Colonic mucosa (tissue), 4 donors: ENCODE measurements around the gene NECTIN2. TPM values are rescaled to one million over a fixed set of nuclear protein-coding genes. Genes with fewer than 3 reads are reported as not detected.

Source experiments
- DNase-seq: peaks from one replicate; pipeline ENCODE4 v3.0.0-alpha.2; 2020
- H3K27ac ChIP-seq: fragments of 200-600 bp; one replicate; pipeline ENCODE4 v1.8.0; 2021
- H3K27me3 ChIP-seq: fragments of 200-600 bp; one replicate; pipeline ENCODE4 v1.8.0; 2021
- H3K36me3 ChIP-seq: fragments of 200-600 bp; one replicate; pipeline ENCODE4 v1.8.0; 2021
- H3K4me1 ChIP-seq: fragments of 200-600 bp; one replicate; pipeline ENCODE4 v1.8.0; 2021; ENCODE audit warnings: mild to moderate bottlenecking
- H3K4me3 ChIP-seq: fragments of 200-600 bp; one replicate; pipeline ENCODE4 v1.8.0; 2021
- H3K9ac ChIP-seq, 2 donors: one replicate each; pipeline ENCODE4 v1.7.0; 2013; ENCODE audit warnings: control low read depth in 2 of 2, low read depth in 2 of 2, low read length in 2 of 2
- H3K9me3 ChIP-seq: fragments of 200-600 bp; one replicate; pipeline ENCODE4 v1.8.0; 2021
- intact Hi-C: fragments of 100-400 bp; cut with DNase I; formaldehyde crosslinking; loops from one replicate; pipeline ENCODE4 v1.14.1; 2022
- total RNA-seq, 2 donors: library from RNA; stranded (reverse); fragmentation: NEBNext Ultra II Directional in 1 of 2; extraction: Animal tissue kit (Norgen Biotek cat#: 25700) in 1 of 2; gene quantifications; one replicate each; pipeline ENCODE4 v1.2.1, GENCODE V29; 2021
- TF ChIP-seq, protein P1 (sequence below): fragments of 200-600 bp; IDR thresholded peaks from one replicate; pipeline ENCODE4 v1.8.0; 2022; ENCODE audit warnings: antibody characterized with exemption, mild to moderate bottlenecking
- donor health status: healthy.
- donor health status: DM: no; HTN: no; CAD: no.
- donor health status: DM: no; HTN: no; CAD: no.

The NECTIN2 gene
- total RNA-seq = 100 to 1,000 TPM; 115 to 121 TPM

DNA sequence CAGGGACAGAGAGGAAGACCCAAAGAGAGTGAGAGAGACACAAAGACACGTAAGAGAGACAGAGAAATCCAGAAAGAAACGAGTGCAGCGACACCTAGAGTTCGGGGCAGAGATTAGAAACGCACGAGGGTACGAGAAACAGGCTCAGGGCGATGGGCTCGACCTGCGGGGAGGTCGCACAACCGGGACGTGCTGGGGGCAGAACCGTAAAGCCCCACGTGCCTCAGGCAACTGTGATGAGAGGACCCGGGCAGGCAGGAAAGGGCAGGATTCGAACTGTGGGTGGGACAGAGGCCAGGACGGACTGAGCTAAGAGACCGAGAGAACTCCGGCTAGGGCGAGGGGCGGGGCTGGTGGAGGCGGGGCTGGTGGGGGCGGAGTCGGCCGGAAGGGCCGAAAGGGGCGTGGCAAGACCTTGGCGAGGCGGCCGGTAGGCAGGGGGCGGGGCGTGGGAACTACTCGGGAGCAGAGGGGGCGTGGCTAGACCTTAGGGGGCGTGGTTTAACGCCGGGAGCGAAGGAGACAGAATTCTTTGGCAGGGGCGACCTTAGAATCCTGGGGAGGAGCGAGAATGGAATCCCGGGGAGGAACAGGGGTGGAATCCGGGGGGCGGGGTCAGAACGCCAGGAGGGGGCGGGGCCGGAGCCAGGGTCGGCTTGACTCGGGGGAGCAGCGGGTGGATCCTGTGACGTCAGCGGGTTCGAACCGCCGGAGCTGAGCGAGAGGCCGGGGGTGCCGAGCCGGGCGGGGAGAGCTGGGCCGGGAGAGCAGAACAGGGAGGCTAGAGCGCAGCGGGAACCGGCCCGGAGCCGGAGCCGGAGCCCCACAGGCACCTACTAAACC, at the start of gene NECTIN2:
NECTIN2 (plus strand) TSS at position 686 of the 843 bp plus-strand sequence. CDS start 229 bp downstream, outside the sequence.
- Histone ChIP-seq H3K9ac (peak within 1 kb of the TSS; percentile 99 to 100), H3K27me3 (no peaks in the 10 kb centered on the region), H3K27ac (peak within 1 kb of the TSS; percentile 91), H3K4me1 (peaks cover 5% of the 10 kb centered on the region), H3K4me3 (peak within 1 kb of the TSS; percentile 85), H3K9me3 (no peaks in the 10 kb centered on the region), H3K36me3 (no peaks in the 10 kb centered on the region)
- intact Hi-C loops = loop anchor here (2.0 kb wide), 2 partner anchors 45 to 157 kb away; no protein-coding TSS in a partner anchor
- DNase-seq = peak; percentile 100
- TF ChIP-seq, protein P1, sequence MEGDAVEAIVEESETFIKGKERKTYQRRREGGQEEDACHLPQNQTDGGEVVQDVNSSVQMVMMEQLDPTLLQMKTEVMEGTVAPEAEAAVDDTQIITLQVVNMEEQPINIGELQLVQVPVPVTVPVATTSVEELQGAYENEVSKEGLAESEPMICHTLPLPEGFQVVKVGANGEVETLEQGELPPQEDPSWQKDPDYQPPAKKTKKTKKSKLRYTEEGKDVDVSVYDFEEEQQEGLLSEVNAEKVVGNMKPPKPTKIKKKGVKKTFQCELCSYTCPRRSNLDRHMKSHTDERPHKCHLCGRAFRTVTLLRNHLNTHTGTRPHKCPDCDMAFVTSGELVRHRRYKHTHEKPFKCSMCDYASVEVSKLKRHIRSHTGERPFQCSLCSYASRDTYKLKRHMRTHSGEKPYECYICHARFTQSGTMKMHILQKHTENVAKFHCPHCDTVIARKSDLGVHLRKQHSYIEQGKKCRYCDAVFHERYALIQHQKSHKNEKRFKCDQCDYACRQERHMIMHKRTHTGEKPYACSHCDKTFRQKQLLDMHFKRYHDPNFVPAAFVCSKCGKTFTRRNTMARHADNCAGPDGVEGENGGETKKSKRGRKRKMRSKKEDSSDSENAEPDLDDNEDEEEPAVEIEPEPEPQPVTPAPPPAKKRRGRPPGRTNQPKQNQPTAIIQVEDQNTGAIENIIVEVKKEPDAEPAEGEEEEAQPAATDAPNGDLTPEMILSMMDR = peak; percentile 39

DNA sequence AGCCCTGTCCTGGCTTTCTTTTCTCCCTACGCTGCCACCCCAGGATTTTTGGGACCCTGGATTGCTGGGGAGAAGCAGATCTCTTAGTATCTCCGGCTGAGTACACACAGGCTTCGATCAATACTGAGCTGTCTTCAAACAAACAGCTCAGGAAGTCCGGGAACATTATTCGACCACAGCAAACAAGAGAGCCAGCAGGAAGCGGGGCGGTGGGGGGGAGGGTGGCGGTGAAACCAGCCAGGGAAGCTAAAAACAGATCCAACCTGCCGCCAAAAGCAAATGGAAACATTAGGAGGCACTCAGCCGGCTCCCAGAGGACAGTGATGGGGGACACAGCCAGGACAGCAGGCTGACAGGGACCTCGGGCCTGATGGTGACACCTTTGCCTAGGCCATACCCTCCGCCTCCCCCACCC, 49.4 kb upstream of the NECTIN2 start:
- Histone ChIP-seq H3K4me3 (no peak overlapping the region), H3K9me3 (no peaks in the 10 kb centered on the region), H3K9ac (no peak overlapping the region), H3K27me3 (no peaks in the 10 kb centered on the region), H3K36me3 (peaks cover 4% of the 10 kb centered on the region), H3K4me1 (no peaks in the 10 kb centered on the region), H3K27ac (no peak overlapping the region)
- TF ChIP-seq, protein P1 = no peak
- no peak for DNase-seq
- intact Hi-C loops = no loop called here

DNA sequence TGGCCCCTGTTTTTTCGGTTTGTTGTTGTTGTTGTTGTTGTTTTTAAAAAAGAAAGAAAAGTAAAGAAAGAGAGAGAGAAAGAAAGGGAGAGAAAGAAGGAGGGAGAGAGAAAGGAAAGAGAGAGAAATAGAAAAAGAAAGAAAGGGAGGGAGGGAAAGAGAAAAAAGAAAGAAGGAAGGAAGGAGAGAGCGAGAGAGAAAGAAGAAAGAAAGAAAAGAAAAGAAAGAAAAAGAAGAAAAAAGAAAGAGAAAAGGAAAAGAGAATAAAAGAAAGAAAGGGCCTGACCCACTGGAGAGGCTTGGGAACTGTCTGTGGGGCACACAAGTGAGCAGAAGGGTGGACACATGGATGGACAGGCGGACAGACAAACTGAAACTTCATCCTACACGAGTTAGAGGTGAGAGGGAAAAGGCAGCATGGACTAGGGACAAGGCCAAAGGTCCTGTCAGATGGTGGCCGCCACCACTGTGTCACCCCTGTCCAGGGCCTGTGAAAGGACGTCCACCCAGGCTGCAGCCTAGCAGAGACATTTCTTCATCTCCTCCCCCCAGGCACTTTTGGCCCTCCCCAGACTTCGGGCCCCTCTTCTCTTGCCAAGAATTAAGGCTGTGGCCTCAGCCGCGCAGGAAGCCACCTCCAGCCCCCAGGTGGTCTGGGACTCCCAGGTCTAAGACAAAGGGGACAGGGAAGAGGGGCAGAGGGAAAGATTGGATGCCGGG, 46.3 kb upstream of the NECTIN2 start:
- H3K4me1 ChIP-seq = no peaks in the 10 kb centered on the region
- H3K9me3 ChIP-seq = no peaks in the 10 kb centered on the region
- H3K27ac ChIP-seq = no peak overlapping the region
- intact Hi-C loops = loop anchor here (2.0 kb wide), 1 partner anchor 45 kb away; no protein-coding TSS in a partner anchor
- TF ChIP-seq, protein P1 = no peak
- no peaks in the 10 kb centered on the region for H3K27me3 ChIP-seq
- H3K9ac ChIP-seq = no peak overlapping the region
- H3K36me3 ChIP-seq = no peaks in the 10 kb centered on the region
- DNase-seq = no peak
- H3K4me3 ChIP-seq = no peak overlapping the region

DNA sequence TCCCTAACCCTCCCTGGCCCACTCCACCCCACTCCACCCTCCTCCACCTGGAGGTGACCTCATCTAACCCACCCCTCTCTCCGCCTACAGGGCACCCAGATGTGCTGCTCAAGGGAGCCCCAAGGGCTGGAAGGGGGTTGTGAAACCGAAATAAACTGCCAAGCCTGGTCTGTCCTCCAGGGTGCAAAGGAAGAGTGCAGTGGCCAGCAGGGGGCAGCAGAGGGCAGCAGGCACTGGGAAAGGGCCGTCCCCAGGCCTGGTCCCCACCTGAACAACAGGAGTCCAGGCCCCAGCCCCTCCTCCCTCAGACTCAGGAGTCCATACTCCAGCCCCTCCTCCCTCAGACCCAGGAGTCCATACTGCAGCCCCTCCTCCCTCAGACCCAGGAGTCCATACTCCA, 45.6 kb upstream of the NECTIN2 start:
- DNase-seq = peak; percentile 85
- H3K27me3 ChIP-seq = no peaks in the 10 kb centered on the region
- no peaks in the 10 kb centered on the region for H3K4me1 ChIP-seq
- no peak overlapping the region for H3K9ac ChIP-seq
- no peaks in the 10 kb centered on the region for H3K9me3 ChIP-seq
- H3K36me3 ChIP-seq = no peaks in the 10 kb centered on the region
- TF ChIP-seq, protein P1 = peak; percentile 90
- no peak overlapping the region for H3K4me3 ChIP-seq
- intact Hi-C loops = loop anchor here (2.0 kb wide), 1 partner anchor 44 kb away; no protein-coding TSS in a partner anchor
- no peak overlapping the region for H3K27ac ChIP-seq

DNA sequence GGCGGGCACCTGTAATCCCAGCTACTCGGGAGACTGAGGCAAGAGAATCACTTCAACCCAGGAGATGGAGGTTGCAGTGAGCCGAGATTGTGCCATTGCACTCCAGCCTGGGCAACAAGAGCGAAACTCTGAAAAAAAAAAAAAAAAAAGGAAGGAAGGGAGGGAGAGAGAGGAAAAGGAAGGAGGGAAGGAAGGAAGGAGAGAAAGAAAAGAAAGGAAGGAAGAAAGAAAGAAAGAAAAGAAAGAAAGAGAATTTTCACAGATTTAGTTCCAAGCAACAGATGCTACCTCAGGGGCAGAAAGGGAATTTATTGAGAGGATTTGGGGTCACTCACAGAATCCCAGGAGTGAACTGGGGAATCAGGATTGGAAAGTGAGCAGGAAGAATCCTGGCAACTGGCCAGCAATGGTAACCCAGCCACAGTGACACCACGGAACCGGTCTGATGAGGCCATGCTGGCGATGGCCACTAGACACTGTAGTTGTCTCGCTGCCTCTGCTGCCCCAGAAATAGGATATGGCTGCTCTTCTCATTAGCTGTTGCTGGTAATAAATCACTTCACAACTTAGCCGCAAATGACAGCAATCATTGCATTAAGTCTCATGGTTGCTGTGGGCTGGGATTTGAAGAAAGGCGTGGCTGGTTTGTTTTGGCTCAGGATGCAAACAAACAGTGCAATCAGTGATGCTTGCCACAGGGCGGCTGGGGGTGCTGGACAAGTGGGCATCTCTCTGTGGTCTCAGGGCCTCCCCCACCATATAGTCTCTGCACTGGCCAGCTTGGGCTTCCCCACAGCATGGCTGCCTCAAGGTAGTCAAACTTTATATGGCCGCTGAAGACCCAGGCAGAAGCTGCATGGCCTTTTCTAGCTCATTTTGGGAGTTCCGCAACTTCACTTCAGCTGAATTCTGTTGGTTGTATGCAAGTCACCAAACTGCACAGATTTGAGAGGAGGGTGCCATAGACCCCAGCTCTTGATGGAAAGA, 42.4 kb upstream of the NECTIN2 start:
- Histone ChIP-seq H3K9me3 (no peaks in the 10 kb centered on the region), H3K27me3 (no peaks in the 10 kb centered on the region), H3K27ac (no peak overlapping the region), H3K4me3 (no peak overlapping the region), H3K9ac (no peak overlapping the region), H3K36me3 (no peaks in the 10 kb centered on the region), H3K4me1 (peaks cover 6% of the 10 kb centered on the region)
- DNase-seq = no peak
- TF ChIP-seq, protein P1 = no peak
- intact Hi-C loops = no loop called here
